ENCODE data around the gene CXCL11. TPM values are rescaled to one million over a fixed set of nuclear protein-coding genes. Genes with fewer than 3 reads are reported as not detected.

Gene CXCL11
- total RNA-seq, 4 donors from 2014 or later, result not detected

DNA sequence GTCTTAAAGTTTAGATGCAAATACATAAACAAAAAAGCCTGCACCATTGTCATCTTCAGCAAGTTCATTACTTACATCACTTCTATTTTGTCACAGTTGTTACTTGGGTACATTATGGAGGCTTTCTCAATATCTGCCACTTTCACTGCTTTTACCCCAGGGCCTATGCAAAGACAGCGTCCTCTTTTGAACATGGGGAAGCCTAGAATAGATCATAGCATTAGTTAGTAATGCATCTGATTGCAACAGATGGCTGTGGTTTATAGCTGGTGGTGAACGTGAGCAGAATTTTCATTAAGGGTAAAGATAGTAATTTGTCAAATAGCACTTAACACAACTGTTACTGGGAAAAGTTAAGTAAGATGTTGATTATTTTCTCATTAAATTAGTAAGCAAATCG, 729 bp downstream of the CXCL11 start:
- no peak overlapping the region for H3K4me3 ChIP-seq (ENCODE audit: low read depth, poor library complexity, severe bottlenecking)
- DNase-seq (ENCODE audit: low spot score in 2 of 2), result no peak
- TF ChIP-seq, protein P1, sequence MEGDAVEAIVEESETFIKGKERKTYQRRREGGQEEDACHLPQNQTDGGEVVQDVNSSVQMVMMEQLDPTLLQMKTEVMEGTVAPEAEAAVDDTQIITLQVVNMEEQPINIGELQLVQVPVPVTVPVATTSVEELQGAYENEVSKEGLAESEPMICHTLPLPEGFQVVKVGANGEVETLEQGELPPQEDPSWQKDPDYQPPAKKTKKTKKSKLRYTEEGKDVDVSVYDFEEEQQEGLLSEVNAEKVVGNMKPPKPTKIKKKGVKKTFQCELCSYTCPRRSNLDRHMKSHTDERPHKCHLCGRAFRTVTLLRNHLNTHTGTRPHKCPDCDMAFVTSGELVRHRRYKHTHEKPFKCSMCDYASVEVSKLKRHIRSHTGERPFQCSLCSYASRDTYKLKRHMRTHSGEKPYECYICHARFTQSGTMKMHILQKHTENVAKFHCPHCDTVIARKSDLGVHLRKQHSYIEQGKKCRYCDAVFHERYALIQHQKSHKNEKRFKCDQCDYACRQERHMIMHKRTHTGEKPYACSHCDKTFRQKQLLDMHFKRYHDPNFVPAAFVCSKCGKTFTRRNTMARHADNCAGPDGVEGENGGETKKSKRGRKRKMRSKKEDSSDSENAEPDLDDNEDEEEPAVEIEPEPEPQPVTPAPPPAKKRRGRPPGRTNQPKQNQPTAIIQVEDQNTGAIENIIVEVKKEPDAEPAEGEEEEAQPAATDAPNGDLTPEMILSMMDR (IDR thresholded peaks at IDR 0.05), result no peak
- no peak for TF ChIP-seq POLR2A (IDR thresholded peaks at IDR 0.05)
- intact Hi-C loops (cut with DNase I; ENCODE audit: low total_unique reads), result no loop called here
- 48 to 54% methylated on average over 3 of the region's 3 CpGs for WGBS, 2 donors

DNA sequence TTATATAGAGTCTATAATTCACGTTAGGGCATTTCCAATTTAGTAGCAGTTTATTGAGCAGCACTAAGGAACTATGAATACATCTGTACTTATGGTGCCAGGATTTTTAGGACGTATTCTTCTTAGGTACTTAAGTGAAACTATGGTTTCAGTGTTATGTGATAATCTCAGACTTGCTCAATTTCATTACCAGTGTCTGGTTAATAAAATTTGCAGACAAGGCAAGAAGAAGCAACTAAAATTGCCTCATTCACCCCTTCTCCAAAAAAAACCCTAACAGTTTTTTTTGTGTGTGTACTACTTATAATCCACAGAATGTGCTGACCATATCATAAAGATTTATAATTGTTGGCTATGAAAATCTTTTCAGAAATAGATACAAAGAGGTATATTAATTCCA, 6.6 kb downstream of the CXCL11 start:
- no peak for DNase-seq (ENCODE audit: low spot score in 2 of 2)
- no peak overlapping the region for H3K4me3 ChIP-seq (ENCODE audit: low read depth, poor library complexity, severe bottlenecking)
- no peak for TF ChIP-seq POLR2A (IDR thresholded peaks at IDR 0.05)
- TF ChIP-seq, protein P1 (IDR thresholded peaks at IDR 0.05), result no peak
- 67 to 69% methylated on average over 2 of the region's 2 CpGs for WGBS, 2 donors
- intact Hi-C loops (cut with DNase I; ENCODE audit: low total_unique reads), result no loop called here

DNA sequence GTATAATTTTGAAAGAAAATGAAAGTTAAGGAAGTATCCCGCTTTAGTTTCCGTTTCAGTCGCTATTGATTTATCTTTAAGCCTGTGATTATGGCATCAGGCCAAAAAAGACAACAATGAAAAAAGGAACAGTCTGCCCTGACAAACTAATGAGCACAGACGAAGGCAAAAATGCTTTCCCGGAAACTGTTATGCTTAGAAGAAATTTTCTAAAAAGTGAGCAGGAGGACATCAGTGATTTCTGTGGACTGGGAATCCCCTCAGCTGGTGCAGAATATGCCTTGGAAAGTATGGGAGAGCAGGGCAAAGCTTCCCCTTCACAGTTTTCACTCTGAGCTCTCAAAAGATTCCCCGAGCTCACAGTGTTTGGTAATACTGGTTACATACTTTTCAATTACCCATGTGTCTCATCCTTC, 7.5 kb downstream of the CXCL11 start:
- no peak for DNase-seq (ENCODE audit: low spot score in 2 of 2)
- WGBS, 2 donors, result 10 to 14% methylated on average over 6 of the region's 6 CpGs
- no peak for TF ChIP-seq POLR2A (IDR thresholded peaks at IDR 0.05)
- TF ChIP-seq, protein P1 (IDR thresholded peaks at IDR 0.05), result no peak
- intact Hi-C loops (cut with DNase I; ENCODE audit: low total_unique reads), result no loop called here
- H3K4me3 ChIP-seq (ENCODE audit: low read depth, poor library complexity, severe bottlenecking), result no peak overlapping the region

DNA sequence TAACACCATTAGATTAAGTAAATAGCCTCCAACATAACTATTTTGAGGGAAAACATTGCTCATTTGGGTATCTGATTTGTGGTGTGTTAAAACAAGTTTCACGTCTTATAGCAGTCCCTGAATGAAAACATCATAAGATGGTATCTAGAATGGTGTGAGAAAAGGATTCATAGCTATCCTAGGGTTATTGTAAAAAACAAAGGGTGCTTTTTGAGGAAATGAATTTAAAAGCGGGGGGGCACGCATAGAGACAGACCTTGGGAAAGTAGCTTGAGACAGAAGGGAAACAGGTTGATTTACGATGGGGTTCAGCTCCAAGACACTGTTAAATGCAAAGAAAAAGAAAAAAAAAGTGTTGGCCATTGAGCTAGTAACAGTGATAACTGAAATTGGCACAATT, 11.8 kb downstream of the CXCL11 start:
- H3K4me3 ChIP-seq (ENCODE audit: low read depth, poor library complexity, severe bottlenecking), result no peak overlapping the region
- 76 to 78% methylated on average over 4 of the region's 4 CpGs for WGBS, 2 donors
- no peak for DNase-seq (ENCODE audit: low spot score in 2 of 2)
- TF ChIP-seq, protein P1 (IDR thresholded peaks at IDR 0.05), result no peak
- no peak for TF ChIP-seq POLR2A (IDR thresholded peaks at IDR 0.05)
- intact Hi-C loops (cut with DNase I; ENCODE audit: low total_unique reads), result no loop called here

DNA sequence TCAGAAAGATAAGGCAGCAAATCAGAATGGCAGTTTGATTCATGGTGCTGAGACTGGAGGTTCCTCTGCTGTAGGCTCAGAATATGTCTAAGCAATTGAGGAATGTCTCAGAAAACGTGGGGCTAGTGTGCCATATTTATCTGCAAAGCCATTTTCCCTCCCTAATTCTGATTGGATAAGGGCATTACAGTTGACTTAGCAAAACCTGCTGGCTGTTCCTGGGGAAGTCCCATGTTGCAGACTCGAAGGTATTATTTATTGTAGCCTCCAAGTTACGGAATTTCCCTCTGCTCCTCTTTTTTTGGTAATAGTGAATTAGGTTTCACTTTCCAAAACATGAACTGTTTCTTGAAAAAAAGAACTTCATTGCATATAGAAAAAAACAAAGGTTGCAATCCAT, 12.5 kb downstream of the CXCL11 start, which contains the start of gene CXCL10:
Gene CXCL10 (minus strand): TSS at position 109 of the 400 bp plus-strand sequence. CDS start 66 bp downstream, at position 43.
- TF ChIP-seq, protein P1 (IDR thresholded peaks at IDR 0.05), result no peak
- TF ChIP-seq POLR2A (IDR thresholded peaks at IDR 0.05), result no peak
- 10 to 17% methylated on average over 3 of the region's 3 CpGs for WGBS, 2 donors

DNA sequence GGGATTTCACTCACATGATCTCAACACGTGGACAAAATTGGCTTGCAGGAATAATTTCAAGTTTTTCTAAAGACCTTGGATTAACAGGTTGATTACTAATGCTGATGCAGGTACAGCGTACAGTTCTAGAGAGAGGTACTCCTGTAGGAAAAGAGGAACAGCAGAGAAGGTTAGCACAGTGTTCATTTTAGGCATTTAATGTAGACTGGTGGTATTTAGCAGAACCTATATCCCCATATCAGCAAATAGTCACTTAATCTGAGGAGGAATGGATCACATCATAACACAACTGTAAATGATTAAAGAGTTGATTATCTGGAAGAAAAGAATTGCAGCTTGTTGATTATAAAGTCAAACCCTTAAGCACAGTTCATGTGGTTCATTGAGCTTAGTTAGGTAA, 13.2 kb downstream of the CXCL11 start:
- TF ChIP-seq, protein P1 (IDR thresholded peaks at IDR 0.05), result no peak
- no peak for TF ChIP-seq POLR2A (IDR thresholded peaks at IDR 0.05)
- DNase-seq (ENCODE audit: low spot score in 2 of 2), result no peak
- H3K4me3 ChIP-seq (ENCODE audit: low read depth, poor library complexity, severe bottlenecking), result no peak overlapping the region
- 72 to 87% methylated on average over 2 of the region's 2 CpGs for WGBS, 2 donors
- intact Hi-C loops (cut with DNase I; ENCODE audit: low total_unique reads), result no loop called here

More for the DNA sequence above, 12.5 kb downstream of the CXCL11 start, which contains the start of gene CXCL10:
- no peak for DNase-seq (ENCODE audit: low spot score in 2 of 2)
- no peak within 1 kb of the TSS for H3K4me3 ChIP-seq (ENCODE audit: low read depth, poor library complexity, severe bottlenecking)
- intact Hi-C loops (cut with DNase I; ENCODE audit: low total_unique reads), result no loop called here
